Heart left ventricle (tissue), 16 donors: ENCODE results near the gene CCL20. TPM values are rescaled to one million over a fixed set of nuclear protein-coding genes. Genes with fewer than 3 reads are reported as not detected.
A peak's percentile ranks its signal among the peaks of the same experiment; 100 is the strongest.

ENCODE experiments used
- ATAC-seq, 4 donors: fragments of 200-7000 bp; cut with Tn5 transposase; one replicate each; pipeline ENCODE4 v1.9.1; 2020 to 2022; ENCODE audit warnings: moderate library complexity in 4 of 4, mild to moderate bottlenecking in 3 of 4, moderate number of reproducible peaks in 1 of 4
- DNase-seq, 5 donors: peaks; one replicate each; pipeline ENCODE4 v3.0.0-alpha.2; 2020
- H3K27ac ChIP-seq, 12 donors: fragments of 200-600 bp; sonication (generic) in 4 of 12; one replicate each; pipeline versions ENCODE4 v1.5.0 to v1.8.0; 2016 to 2022; ENCODE audit warnings: mild to moderate bottlenecking in 2 of 12
- H3K27me3 ChIP-seq, 9 donors: fragments of 200-600 bp; sonication (generic) in 2 of 9; one replicate each; pipeline versions ENCODE4 v1.5.1 to v1.8.0; 2016 to 2022; ENCODE audit warnings: mild to moderate bottlenecking in 3 of 9
- H3K36me3 ChIP-seq, 9 donors: fragments of 200-600 bp; sonication (generic) in 2 of 9; one replicate each; pipeline versions ENCODE4 v1.5.0 to v1.8.0; 2018 to 2022; ENCODE audit warnings: mild to moderate bottlenecking in 2 of 9
- H3K4me1 ChIP-seq, 12 donors: fragments of 200-600 bp; sonication (generic) in 4 of 12; one replicate each; pipeline versions ENCODE4 v1.5.0 to v1.8.0; 2016 to 2022; ENCODE audit warnings: mild to moderate bottlenecking in 3 of 12
- H3K4me3 ChIP-seq, 12 donors: fragments of 200-600 bp; sonication (generic) in 4 of 12; one replicate each; pipeline versions ENCODE4 v1.5.0 to v1.8.0; 2017 to 2022; ENCODE audit warnings: mild to moderate bottlenecking in 9 of 12, moderate library complexity in 4 of 12
- H3K9me3 ChIP-seq, 12 donors: fragments of 200-600 bp; sonication (generic) in 4 of 12; one replicate each; pipeline versions ENCODE4 v1.5.0 to v1.8.0; 2016 to 2022; ENCODE audit warnings: mild to moderate bottlenecking in 1 of 12
- POLR2A ChIP-seq, 2 donors: fragments of 450-650 bp; IDR thresholded peaks; one replicate each; pipeline ENCODE4 v1.6.1; 2017; ENCODE audit warnings: antibody characterized with exemption in 2 of 2, mild to moderate bottlenecking in 2 of 2, moderate library complexity in 2 of 2
- WGBS, 4 donors: extraction: QIAGEN DNeasy Blood & Tissue Kit in 2 of 4; methylation state at CpG; one replicate each; pipeline versions ENCODE4 v1.1.5 to v1.1.7; 2013 to 2018; 5-methylcytosine and 5-hydroxymethylcytosine counted together
- intact Hi-C, 10 donors: fragments of 100-400 bp; cut with DNase I; formaldehyde crosslinking; loops; one replicate each; pipeline versions ENCODE4 v1.11.1 to v1.14.2; 2022
- polyA plus RNA-seq, 2 donors: library from polyadenylated mRNA; stranded (reverse); fragments of 200-250 nt; gene quantifications; one replicate each; pipeline ENCODE4 v1.2.3, GENCODE V29; 2013
- total RNA-seq, 9 donors: library from RNA; depleted of rRNA in 2 of 9; stranded (reverse); fragments of >200 nt in 2 of 9; fragmentation: NEBNext Ultra II Directional in 3 of 9; extraction: Animal tissue kit (Norgen Biotek cat#: 25700) in 3 of 9; gene quantifications; one replicate each; pipeline versions ENCODE4 v1.1.0 to v1.2.4, GENCODE V29; 2016 to 2023
- TF ChIP-seq, protein P1 (sequence below), 12 donors: fragments of 200-600 bp; sonication (generic) in 4 of 12; IDR thresholded peaks; one replicate each; pipeline versions ENCODE4 v1.5.0 to v1.8.0; 2018 to 2022; ENCODE audit warnings: antibody characterized with exemption in 12 of 12, mild to moderate bottlenecking in 5 of 12
- donor health status: ischemic (EF 13 %, LVEDD 7.1; RV severe dilation, severe dysfunction).
- donor health status: healthy with polysubstance abuse.
- donor health status: DM: no; HTN: yes; CAD: no.
- donor health status: DM: no; HTN: no; CAD: no.
- donor health status: ischemic (EF 25% LVEDD 6.9; RV normal size, moderate dysfunction).
- donor health status: ischemic (EF 25% LVEDD 5.7; RV mildly dilated, moderate dysfunction).
- donor health status: healthy.
- donor health status: DM: yes; HTN: yes; CAD: no.
- donor health status: ischemic (EF 35%, LVEDD 5.7; RV mildly dilated, moderate dysfunction).
- donor health status: nonischemic (EF 11% LVEDD 7.7; RV severe dilation, severe dysfunction).
- donor health status: DM: yes; HTN: yes; CAD: no.
- donor health status: PGD.
- donor health status: ischemic (EF 29% LVEDD 5.4; RV normal size, mild dysfunction).
- donor health status: nonischemic (EF 23%, LVEDD 6.1; RV moderate dilation, normal function).

Gene CCL20
- total and polyA plus RNA-seq, 11 donors: 0.48 to 1.1 TPM; not detected in 9

DNA sequence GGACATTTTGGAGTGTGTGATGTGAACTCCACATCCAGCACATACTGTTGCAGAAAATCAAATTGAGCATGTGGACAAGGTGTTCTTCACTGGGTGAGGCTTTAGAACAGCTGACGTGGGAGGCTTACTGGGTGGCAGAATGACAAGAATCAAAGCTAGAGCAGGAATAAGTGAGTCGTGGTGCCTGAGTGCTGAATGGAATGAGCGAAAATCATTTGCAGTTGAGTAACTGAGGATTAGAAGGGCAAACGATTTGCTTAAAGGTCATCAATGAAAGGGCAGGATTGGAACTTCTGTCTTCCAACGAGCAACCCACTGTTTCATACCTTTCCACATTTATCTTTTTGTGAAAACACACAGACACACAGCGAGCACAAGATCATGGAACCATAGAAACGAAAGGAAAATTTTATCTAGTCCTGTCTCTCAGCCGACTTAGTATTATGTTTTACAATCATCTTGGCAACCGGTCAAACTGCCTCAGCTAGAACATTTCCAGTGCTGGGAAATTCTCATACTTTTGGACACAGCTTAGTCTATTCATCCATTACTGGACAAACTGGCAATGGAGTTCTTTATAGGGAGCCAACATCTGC, 50.6 kb downstream of the CCL20 start:
- Histone ChIP-seq H3K4me1 (peaks cover 0 to 22% (median 0%) of the 10 kb centered on the region in 12 donors), H3K27ac (peak overlapping the region in 4 of 12 donors; percentile 17 to 60 (median 40)), H3K4me3 (no peak overlapping the region), H3K36me3 (no peaks in the 10 kb centered on the region), H3K9me3 (no peaks in the 10 kb centered on the region), H3K27me3 (peaks cover 0 to 5% (median 0%) of the 10 kb centered on the region in 9 donors)
- 48 to 58% (median 57%) methylated on average over 9 of the region's 9 CpGs for WGBS, 4 donors
- DNase-seq (no peak), ATAC-seq (peak in 3 of 4 donors; percentile 30 to 63 (median 56))
- no peak for TF ChIP-seq POLR2A (IDR thresholded peaks at IDR 0.05)
- intact Hi-C loops: loop anchor here in 1 of 10 donors (10.0 kb wide), 1 partner anchor 459 kb away; no protein-coding TSS in a partner anchor

DNA sequence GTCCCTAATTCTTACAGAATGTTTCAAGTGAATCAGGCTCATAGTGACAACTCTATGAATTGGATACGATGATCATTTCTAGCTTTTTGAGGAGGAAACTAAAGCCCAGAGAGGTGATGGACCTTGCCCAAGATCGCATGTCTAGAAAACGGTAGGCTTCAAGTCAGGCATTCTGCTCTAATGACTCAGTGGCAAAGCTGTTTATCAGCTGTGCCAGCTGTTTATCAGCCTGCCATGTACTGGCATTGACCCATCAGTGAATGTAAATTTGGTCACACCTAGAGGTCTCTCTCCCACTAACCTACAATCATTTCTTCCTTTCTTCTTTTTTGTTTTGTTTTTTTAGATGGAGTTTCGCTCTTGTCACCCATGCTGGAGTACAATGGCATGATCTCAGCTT, 51.6 kb downstream of the CCL20 start:
- DNase-seq (no peak), ATAC-seq (no peak)
- no peaks in the 10 kb centered on the region for H3K36me3 ChIP-seq
- H3K4me1 ChIP-seq: peaks cover 0 to 20% (median 0%) of the 10 kb centered on the region in 12 donors
- no peak overlapping the region for H3K4me3 ChIP-seq
- H3K27ac ChIP-seq: no peak overlapping the region
- intact Hi-C loops: loop anchor here in 1 of 10 donors (10.0 kb wide), 1 partner anchor 460 kb away; no protein-coding TSS in a partner anchor
- H3K9me3 ChIP-seq: no peaks in the 10 kb centered on the region
- WGBS, 4 donors: 80 to 88% (median 85%) methylated on average over 4 of the region's 4 CpGs
- H3K27me3 ChIP-seq: peaks cover 0 to 5% (median 0%) of the 10 kb centered on the region in 9 donors
- no peak for TF ChIP-seq POLR2A (IDR thresholded peaks at IDR 0.05)
- TF ChIP-seq, protein P1, sequence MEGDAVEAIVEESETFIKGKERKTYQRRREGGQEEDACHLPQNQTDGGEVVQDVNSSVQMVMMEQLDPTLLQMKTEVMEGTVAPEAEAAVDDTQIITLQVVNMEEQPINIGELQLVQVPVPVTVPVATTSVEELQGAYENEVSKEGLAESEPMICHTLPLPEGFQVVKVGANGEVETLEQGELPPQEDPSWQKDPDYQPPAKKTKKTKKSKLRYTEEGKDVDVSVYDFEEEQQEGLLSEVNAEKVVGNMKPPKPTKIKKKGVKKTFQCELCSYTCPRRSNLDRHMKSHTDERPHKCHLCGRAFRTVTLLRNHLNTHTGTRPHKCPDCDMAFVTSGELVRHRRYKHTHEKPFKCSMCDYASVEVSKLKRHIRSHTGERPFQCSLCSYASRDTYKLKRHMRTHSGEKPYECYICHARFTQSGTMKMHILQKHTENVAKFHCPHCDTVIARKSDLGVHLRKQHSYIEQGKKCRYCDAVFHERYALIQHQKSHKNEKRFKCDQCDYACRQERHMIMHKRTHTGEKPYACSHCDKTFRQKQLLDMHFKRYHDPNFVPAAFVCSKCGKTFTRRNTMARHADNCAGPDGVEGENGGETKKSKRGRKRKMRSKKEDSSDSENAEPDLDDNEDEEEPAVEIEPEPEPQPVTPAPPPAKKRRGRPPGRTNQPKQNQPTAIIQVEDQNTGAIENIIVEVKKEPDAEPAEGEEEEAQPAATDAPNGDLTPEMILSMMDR (IDR thresholded peaks at IDR 0.05): no peak

Other genes with a start within 250 kb of the CCL20 start
- gene SCYGR2, start 214.9 kb upstream of the CCL20 start, total RNA-seq: not detected
- gene SCYGR2, start 214.9 kb upstream of the CCL20 start, polyA plus RNA-seq: not detected
- gene SCYGR3, start 199.0 kb upstream of the CCL20 start, total RNA-seq: not detected
- gene SCYGR3, start 199.0 kb upstream of the CCL20 start, polyA plus RNA-seq: not detected
- gene SCYGR4, start 196.3 kb upstream of the CCL20 start, total RNA-seq: not detected
- gene SCYGR4, start 196.3 kb upstream of the CCL20 start, polyA plus RNA-seq: not detected
- not detected for gene SCYGR5, start 147.0 kb upstream of the CCL20 start, total RNA-seq
- not detected for gene SCYGR5, start 147.0 kb upstream of the CCL20 start, polyA plus RNA-seq
- gene SLC19A3, start 95.8 kb upstream of the CCL20 start, total RNA-seq: 10 to 100 TPM in 1 of 9 donors, 1 to 10 TPM in 2, under 1 TPM in 5, not detected in 1; 0.05 to 14.0 (median 0.78) TPM
- under 1 TPM; 0.40 to 0.91 TPM for gene SLC19A3, start 95.8 kb upstream of the CCL20 start, polyA plus RNA-seq
- gene SCYGR6, start 89.1 kb upstream of the CCL20 start, total RNA-seq: not detected
- gene SCYGR6, start 89.1 kb upstream of the CCL20 start, polyA plus RNA-seq: not detected
- gene SCYGR7, start 85.5 kb upstream of the CCL20 start, total RNA-seq: not detected
- not detected for gene SCYGR7, start 85.5 kb upstream of the CCL20 start, polyA plus RNA-seq
- not detected for gene SCYGR8, start 67.9 kb upstream of the CCL20 start, total RNA-seq
- gene SCYGR8, start 67.9 kb upstream of the CCL20 start, polyA plus RNA-seq: not detected
- gene DAW1, start 57.8 kb downstream of the CCL20 start, total RNA-seq: 1 to 10 TPM in 1 of 9 donors, under 1 TPM in 3, not detected in 5; 0.20 to 1.3 (median 0.46) TPM
- gene DAW1, start 57.8 kb downstream of the CCL20 start, polyA plus RNA-seq: under 1 TPM in 1 of 2 donors, not detected in 1; 0.47 TPM